IPS DF 6.9 (cell line): ENCODE results near the gene ZNF672.

Experiments used
- DNase-seq: peaks from one replicate; pipeline ENCODE4 v3.0.0-alpha.2; 2013; ENCODE audit warnings: low read depth, low spot score
- H3K27ac ChIP-seq: one replicate; pipeline ENCODE4 v1.5.1; 2013; ENCODE audit warnings: low read length, control low read depth
- H3K27me3 ChIP-seq: 2 replicates; pipeline ENCODE4 v1.6.1; 2013; ENCODE audit warnings: mild to moderate bottlenecking, low read length; ENCODE audit not compliant: control insufficient read depth, insufficient read depth
- H3K36me3 ChIP-seq: 2 replicates; pipeline ENCODE4 v1.6.1; 2013; ENCODE audit warnings: low read length; ENCODE audit not compliant: control insufficient read depth, insufficient read depth
- H3K4me1 ChIP-seq: 2 replicates; pipeline ENCODE4 v1.6.1; 2013; ENCODE audit warnings: low read length; ENCODE audit not compliant: control insufficient read depth, insufficient read depth
- H3K4me3 ChIP-seq: 2 replicates; pipeline ENCODE4 v1.5.1; 2013; ENCODE audit warnings: mild to moderate bottlenecking, low read length
- H3K9me3 ChIP-seq: 2 replicates; pipeline ENCODE4 v1.6.1; 2013; ENCODE audit warnings: low read length, inconsistent platforms; ENCODE audit not compliant: control insufficient read depth, insufficient read depth
- WGBS: extraction: QIAGEN DNeasy Blood & Tissue Kit; methylation state at CpG from one replicate; pipeline ENCODE4 v1.1.7; 2013; ENCODE audit warnings: mixed read lengths, missing lambda C conversion rate; ENCODE audit not compliant: insufficient read length, insufficient coverage; 5-methylcytosine and 5-hydroxymethylcytosine counted together

The ZNF672 gene

DNA sequence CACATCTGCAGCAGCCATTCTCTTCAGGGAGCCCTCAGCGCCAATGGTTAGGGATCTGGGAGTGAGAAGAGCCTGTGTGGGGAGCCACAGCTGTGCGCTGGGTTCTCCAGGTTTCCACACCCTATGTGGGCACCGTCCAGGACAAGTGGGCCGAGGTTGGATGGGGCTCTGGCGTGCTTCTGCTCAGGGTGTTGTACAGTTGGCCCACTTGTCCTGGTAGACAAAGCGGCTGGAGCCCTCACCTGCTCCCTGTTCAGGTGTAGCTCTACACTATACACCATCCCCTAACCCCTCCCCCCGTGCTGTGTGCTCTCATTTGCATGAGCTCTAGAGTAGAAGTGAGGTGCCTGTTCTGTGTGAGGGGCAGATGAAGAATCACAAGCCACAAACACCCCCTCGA, 24.5 kb upstream of the ZNF672 start:
- H3K4me3 ChIP-seq = no peak overlapping the region
- H3K4me1 ChIP-seq = no peaks in the 10 kb centered on the region
- DNase-seq = no peak
- no CpG with 5 or more reads among the region's 8 CpGs for WGBS
- peaks cover 25% of the 10 kb centered on the region for H3K36me3 ChIP-seq
- no peak overlapping the region for H3K27ac ChIP-seq
- no peaks in the 10 kb centered on the region for H3K27me3 ChIP-seq
- H3K9me3 ChIP-seq = no peaks in the 10 kb centered on the region

DNA sequence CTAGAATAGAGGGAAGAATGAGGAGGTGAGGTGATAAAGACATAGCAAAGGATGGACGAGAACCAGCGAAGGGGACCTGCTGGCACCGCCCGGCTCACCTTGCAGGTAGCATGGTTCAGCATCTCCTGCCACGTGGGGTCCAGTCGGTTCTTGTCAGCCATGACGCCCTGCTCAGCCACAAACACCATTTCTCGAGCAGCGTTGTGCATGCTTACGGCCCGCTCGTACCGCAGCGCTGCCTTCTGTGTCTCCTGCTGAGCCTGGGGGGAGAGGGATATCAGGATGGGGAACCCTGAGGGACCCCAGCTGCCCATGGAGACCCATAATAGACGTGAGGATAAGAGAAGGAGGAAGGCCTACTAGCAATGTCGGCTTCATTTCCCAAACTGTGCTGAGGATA, 23.7 kb upstream of the ZNF672 start:
- H3K27ac ChIP-seq = no peak overlapping the region
- H3K36me3 ChIP-seq = peaks cover 28% of the 10 kb centered on the region
- WGBS = no CpG with 5 or more reads among the region's 16 CpGs
- H3K9me3 ChIP-seq = no peaks in the 10 kb centered on the region
- no peaks in the 10 kb centered on the region for H3K27me3 ChIP-seq
- peaks cover 2% of the 10 kb centered on the region; the same call in 1 of the 2 replicates for H3K4me1 ChIP-seq
- no peak for DNase-seq
- H3K4me3 ChIP-seq = no peak overlapping the region

- WGBS = no CpG with 5 or more reads among the region's 10 CpGs
- Histone ChIP-seq H3K27me3 (no peaks in the 10 kb centered on the region), H3K9me3 (no peaks in the 10 kb centered on the region), H3K36me3 (peaks cover 28% of the 10 kb centered on the region), H3K27ac (no peak overlapping the region), H3K4me3 (no peak overlapping the region), H3K4me1 (peaks cover 2% of the 10 kb centered on the region; the same call in 1 of the 2 replicates)
- no peak for DNase-seq
Measured at GRCh38 chr1:248815407-248816034, 22.5 kb upstream of the ZNF672 start.

- Histone ChIP-seq H3K27me3 (no peaks in the 10 kb centered on the region), H3K36me3 (peaks cover 28% of the 10 kb centered on the region), H3K4me1 (peaks cover 2% of the 10 kb centered on the region; the same call in 1 of the 2 replicates), H3K9me3 (no peaks in the 10 kb centered on the region), H3K4me3 (no peak overlapping the region), H3K27ac (no peak overlapping the region)
- WGBS = no CpG with 5 or more reads among the region's 13 CpGs
- DNase-seq = no peak
Measured at GRCh38 chr1:248816042-248816851, 21.8 kb upstream of the ZNF672 start.

DNA sequence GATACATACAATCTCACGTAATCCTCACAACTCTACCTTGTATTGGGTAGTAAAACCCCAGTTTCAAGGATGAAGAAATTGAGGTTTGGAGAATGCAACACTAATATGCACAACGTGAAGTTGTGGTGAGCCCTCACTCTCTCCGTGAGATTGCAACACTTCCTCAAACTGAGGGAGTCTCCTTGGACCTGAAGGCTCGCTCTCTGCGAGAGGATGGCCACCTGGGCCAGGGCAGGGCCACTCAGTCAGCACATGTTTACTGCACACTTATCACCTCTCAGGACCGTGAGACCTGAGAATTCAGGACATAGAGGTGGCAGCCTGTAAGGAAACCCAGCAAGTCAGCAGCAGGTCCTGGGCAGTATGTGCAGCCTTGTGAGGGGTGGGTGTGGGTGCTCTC, 21.0 kb upstream of the ZNF672 start:
- Histone ChIP-seq H3K27ac (no peak overlapping the region), H3K36me3 (peaks cover 22% of the 10 kb centered on the region), H3K9me3 (no peaks in the 10 kb centered on the region), H3K27me3 (no peaks in the 10 kb centered on the region), H3K4me1 (peaks cover 2% of the 10 kb centered on the region; the same call in 1 of the 2 replicates), H3K4me3 (no peak overlapping the region)
- no peak for DNase-seq
- no CpG with 5 or more reads among the region's 6 CpGs for WGBS

- H3K4me1 ChIP-seq = peaks cover 2% of the 10 kb centered on the region; the same call in 1 of the 2 replicates
- no CpG with 5 or more reads among the region's 5 CpGs for WGBS
- H3K27ac ChIP-seq = no peak overlapping the region
- no peak for DNase-seq
- H3K27me3 ChIP-seq = no peaks in the 10 kb centered on the region
- H3K4me3 ChIP-seq = no peak overlapping the region
- H3K9me3 ChIP-seq = no peaks in the 10 kb centered on the region
- H3K36me3 ChIP-seq = peaks cover 13% of the 10 kb centered on the region
Measured at GRCh38 chr1:248818505-248819374, 19.3 kb upstream of the ZNF672 start.

DNA sequence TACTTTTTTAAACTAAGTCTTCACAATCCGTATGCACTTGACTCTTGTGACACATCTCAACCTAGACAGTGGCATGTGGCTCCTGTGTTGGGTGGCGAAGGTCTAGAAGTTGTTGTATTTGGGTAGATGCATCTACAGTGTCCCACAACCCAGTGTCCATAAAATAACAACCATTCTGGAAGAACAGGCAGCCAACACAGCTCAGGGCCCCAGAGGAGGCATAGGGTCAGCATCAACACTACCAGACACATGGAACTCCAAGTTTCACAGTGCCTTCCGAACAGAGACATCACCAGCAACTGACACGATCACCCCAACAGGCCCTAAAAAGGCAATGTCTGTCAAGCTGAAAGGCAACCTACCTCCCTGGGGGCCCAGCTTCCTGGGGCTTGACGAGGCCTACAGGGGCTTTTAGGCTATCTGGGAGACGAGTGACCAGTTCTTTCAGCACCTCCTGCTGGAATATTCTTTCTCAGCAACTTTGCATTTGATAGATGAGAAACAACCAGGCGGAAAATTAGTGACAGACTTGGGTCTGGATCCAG, 17.9 kb upstream of the ZNF672 start:
- Histone ChIP-seq H3K4me3 (no peak overlapping the region), H3K27ac (no peak overlapping the region), H3K9me3 (no peaks in the 10 kb centered on the region), H3K4me1 (peaks cover 2% of the 10 kb centered on the region; the same call in 1 of the 2 replicates), H3K27me3 (no peaks in the 10 kb centered on the region), H3K36me3 (peaks cover 5% of the 10 kb centered on the region; the same call in 1 of the 2 replicates)
- WGBS = no CpG with 5 or more reads among the region's 7 CpGs
- no peak for DNase-seq

DNA sequence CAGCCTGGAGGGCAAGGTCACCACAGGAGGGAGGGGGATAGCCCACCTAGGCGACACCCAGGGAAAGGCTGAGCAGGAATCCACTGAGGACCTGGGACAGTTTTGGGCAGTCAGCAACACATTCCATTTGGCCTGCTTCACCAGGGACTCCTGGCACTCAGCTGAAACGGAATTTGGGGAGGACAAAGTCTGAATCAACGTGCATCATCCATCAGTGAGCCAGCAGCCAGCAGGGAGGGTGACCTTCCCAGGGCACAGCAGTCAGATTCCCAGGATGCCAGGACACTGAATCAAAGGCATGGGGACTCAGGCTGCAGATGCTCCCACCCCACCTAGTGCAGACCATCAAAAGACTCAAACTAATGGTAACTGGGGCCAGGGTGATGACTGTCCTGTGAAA, 16.9 kb upstream of the ZNF672 start:
- H3K27ac ChIP-seq = no peak overlapping the region
- H3K36me3 ChIP-seq = peaks cover 5% of the 10 kb centered on the region; the same call in 1 of the 2 replicates
- H3K4me3 ChIP-seq = no peak overlapping the region

GRCh38 chr1:248821641-248822040, 16.4 kb upstream of the ZNF672 start:
- H3K27ac ChIP-seq = no peak overlapping the region
- DNase-seq = no peak
- H3K9me3 ChIP-seq = no peaks in the 10 kb centered on the region
- H3K27me3 ChIP-seq = no peaks in the 10 kb centered on the region
- peaks cover 3% of the 10 kb centered on the region; the same call in 1 of the 2 replicates for H3K36me3 ChIP-seq
- no peak overlapping the region for H3K4me3 ChIP-seq
- no CpG with 5 or more reads among the region's 7 CpGs for WGBS
- H3K4me1 ChIP-seq = peaks cover 2% of the 10 kb centered on the region; the same call in 1 of the 2 replicates

More for the DNA sequence above, 16.9 kb upstream of the ZNF672 start:
- peaks cover 2% of the 10 kb centered on the region; the same call in 1 of the 2 replicates for H3K4me1 ChIP-seq
- DNase-seq = no peak
- no peaks in the 10 kb centered on the region for H3K9me3 ChIP-seq
- no CpG with 5 or more reads among the region's 3 CpGs for WGBS
- no peaks in the 10 kb centered on the region for H3K27me3 ChIP-seq
